WI38 (cell line): ENCODE measurements around the gene LRRC63.

Source experiments
- H3K4me3 ChIP-seq: 2 replicates; pipeline ENCODE4 v1.5.1; 2011; ENCODE audit warnings: low read depth, mild to moderate bottlenecking, control low read depth, low read length
- CTCF ChIP-seq: IDR thresholded peaks from 2 replicates; pipeline ENCODE4 v1.5.1; 2012; ENCODE audit warnings: low read depth, mild to moderate bottlenecking, control low read depth, low read length

Gene LRRC63

GRCh38 chr13:46311217-46311616, 99.5 kb downstream of the LRRC63 start:
- TF ChIP-seq CTCF = no peak
- no peak overlapping the region for H3K4me3 ChIP-seq

- TF ChIP-seq CTCF = no peak
- H3K4me3 ChIP-seq = no peak overlapping the region
Observed at GRCh38 chr13:46313024-46313423, 101.3 kb downstream of the LRRC63 start.

- no peak overlapping the region for H3K4me3 ChIP-seq
- TF ChIP-seq CTCF = no peak
Observed at GRCh38 chr13:46313432-46314257, 101.9 kb downstream of the LRRC63 start.

GRCh38 chr13:46314587-46314986, 102.9 kb downstream of the LRRC63 start:
- TF ChIP-seq CTCF = no peak
- H3K4me3 ChIP-seq = no peak overlapping the region

GRCh38 chr13:46315036-46315435, 103.3 kb downstream of the LRRC63 start:
- TF ChIP-seq CTCF = no peak
- H3K4me3 ChIP-seq = no peak overlapping the region

GRCh38 chr13:46315491-46316075, 103.9 kb downstream of the LRRC63 start:
- H3K4me3 ChIP-seq = no peak overlapping the region
- no peak for TF ChIP-seq CTCF

- no peak for TF ChIP-seq CTCF
- H3K4me3 ChIP-seq = no peak overlapping the region
Observed at GRCh38 chr13:46317120-46317519, 105.4 kb downstream of the LRRC63 start.
